ENCODE results near the gene ATXN1.

ATXN1 gene

DNA sequence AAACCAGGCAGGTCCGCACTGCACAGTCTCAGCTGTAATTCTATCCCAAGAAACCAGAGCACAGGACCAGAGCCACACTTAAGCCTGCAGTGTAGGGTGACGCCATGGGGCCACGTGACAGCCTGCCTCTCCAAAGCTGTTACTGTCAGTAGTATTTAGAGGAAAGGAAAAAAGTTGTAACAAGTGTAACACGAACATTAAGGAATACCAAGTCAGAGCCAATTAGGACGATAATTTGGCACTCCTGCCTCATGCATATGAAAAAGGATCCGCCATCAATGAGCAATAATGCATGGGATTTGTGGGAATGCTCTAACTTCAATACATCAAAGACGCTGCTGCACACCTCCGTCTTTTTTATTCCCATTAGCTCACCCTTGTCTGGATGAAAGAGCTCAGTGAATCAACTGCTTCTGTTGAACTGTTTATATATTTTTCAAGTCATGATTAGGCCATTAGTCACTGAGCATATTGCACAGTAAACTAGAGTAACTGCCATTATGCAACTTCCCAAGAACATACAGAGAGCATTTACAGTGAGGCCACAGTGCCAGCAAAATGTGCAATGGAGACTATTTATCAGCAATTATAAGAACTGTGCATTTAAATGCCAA lies 79.9 kb downstream of the ATXN1 start:
- in situ Hi-C loops (cut with MboI; ENCODE audit: low sequenced_read_pairs) = no loop called here

- in situ Hi-C loops (cut with MboI; ENCODE audit: low sequenced_read_pairs) = no loop called here
Observed at GRCh38 chr6:16679050-16679449, 82.2 kb downstream of the ATXN1 start.

DNA sequence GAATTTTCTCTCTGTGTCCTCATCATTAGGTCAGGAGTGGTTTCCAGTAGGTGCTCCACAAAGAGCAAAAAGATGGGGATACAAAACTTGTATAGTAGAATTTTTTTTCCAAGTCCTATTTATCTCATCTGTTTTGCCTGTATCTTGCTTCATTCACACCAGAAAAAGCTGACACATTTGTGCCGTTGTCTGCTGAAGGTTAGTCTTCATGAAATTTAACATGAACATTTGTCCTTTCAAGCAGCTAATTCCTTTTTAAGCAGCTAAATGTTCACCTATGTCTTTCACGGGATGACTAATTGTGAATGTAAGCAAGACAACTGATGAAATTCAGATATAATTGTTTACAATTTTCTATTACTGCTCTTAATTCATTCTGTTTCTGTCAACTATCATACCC lies 83.8 kb downstream of the ATXN1 start:
- in situ Hi-C loops (cut with MboI; ENCODE audit: low sequenced_read_pairs) = no loop called here

GRCh38 chr6:16676978-16677377 lies 84.3 kb downstream of the ATXN1 start:
- in situ Hi-C loops (cut with MboI; ENCODE audit: low sequenced_read_pairs) = no loop called here

DNA sequence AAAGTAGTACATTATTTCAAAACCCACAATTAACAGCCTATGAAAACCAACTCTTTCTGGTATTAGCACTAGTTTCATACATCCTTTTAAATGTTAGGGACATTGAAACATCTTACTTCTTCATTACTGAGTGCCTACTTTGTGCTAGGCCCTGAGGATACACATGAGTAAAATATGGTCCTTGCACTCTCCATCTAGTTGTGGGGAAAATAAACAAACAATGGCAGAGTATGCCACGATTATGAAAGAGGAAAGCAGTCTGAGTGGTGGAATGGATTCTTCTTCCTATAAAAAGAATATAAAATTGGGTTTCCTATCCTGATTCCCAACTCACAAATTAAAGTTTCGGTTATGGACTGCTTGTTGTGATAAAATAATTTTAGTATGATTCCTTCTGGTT lies 84.9 kb downstream of the ATXN1 start:
- in situ Hi-C loops (cut with MboI; ENCODE audit: low sequenced_read_pairs) = no loop called here

GRCh38 chr6:16674801-16675392 lies 86.4 kb downstream of the ATXN1 start:
- in situ Hi-C loops (cut with MboI; ENCODE audit: low sequenced_read_pairs) = no loop called here

DNA sequence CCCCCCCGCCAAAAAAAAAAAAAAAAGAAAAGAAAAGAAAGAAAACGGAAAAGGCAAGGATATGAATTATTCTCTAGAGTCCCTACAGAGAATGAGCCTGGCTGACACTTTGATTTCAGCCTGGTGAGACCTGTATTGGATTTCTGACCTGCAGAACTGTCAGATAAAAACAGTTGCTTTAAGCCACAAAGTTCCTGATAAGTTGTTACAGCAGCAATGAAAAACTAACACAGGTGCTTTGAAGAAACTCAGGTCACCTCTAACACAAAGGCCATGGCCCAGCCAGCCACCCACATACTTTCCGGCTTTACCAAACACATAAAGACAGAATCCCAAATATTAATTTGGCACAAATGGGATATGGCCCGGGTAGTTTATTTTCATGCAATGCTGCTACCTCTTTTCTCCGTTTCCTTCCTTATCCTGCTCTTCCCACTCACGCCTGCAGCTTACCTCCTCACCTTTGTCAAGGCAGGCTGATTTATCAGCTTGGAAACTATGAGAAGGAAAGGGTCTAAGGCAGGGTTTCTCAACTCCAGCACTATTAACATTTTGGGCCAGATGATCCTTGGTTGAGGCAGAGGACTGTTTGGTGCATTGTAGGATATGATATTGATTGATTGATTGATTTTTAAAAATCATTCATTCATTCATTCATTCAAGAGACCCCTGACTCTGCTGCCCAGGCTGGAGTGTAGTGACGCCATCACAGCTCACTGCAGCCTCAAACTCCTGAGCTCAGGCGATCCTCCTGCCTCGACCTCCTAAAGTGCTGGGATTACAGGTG lies 88.1 kb downstream of the ATXN1 start:
- in situ Hi-C loops (cut with MboI; ENCODE audit: low sequenced_read_pairs) = no loop called here

- in situ Hi-C loops (cut with MboI; ENCODE audit: low sequenced_read_pairs) = no loop called here
Observed at GRCh38 chr6:16671302-16672289, 89.7 kb downstream of the ATXN1 start.

DNA sequence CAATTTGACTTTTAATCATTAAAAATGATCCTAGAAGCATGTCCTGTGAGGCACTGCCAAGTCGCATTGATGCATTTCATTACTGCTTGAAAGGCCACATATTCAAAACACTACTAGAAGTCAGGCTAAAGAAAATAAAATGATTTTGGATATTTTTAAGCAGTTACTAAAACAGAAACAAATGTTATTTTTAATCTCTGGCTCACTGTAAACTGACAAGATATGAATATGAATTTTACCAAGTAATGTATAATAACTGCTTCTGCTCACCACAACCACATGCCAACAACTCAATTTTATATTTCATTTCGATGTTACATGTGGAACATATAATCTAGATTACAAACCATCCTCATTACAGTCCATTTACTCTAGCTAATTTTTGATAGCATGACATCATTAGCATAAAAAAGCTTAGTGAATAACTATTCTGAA lies 90.6 kb downstream of the ATXN1 start:
- in situ Hi-C loops (cut with MboI; ENCODE audit: low sequenced_read_pairs) = no loop called here

DNA sequence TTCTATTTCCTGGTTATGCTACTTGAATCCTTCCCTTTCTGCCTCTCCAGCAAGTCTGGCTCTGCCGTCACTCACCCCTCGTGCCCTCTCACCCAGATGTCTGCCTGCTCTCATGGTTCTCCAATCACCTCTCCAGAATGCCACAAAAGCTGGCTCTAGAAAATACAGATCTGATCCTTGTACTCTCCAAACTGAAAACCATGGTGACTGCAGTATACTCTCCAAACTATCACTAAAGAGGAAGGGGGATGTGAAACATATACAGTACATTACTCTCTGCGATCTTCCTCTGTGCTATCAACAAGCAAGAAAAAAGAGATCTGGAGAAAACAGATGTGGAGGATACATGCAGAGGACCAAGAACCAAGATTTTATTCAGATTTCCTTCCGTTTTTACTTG lies 91.1 kb downstream of the ATXN1 start:
- in situ Hi-C loops (cut with MboI; ENCODE audit: low sequenced_read_pairs) = no loop called here

GRCh38 chr6:16669227-16669626 lies 92.0 kb downstream of the ATXN1 start:
- in situ Hi-C loops (cut with MboI; ENCODE audit: low sequenced_read_pairs) = no loop called here

- in situ Hi-C loops (cut with MboI; ENCODE audit: low sequenced_read_pairs) = no loop called here
Observed at GRCh38 chr6:16667509-16667908, 93.8 kb downstream of the ATXN1 start.

DNA sequence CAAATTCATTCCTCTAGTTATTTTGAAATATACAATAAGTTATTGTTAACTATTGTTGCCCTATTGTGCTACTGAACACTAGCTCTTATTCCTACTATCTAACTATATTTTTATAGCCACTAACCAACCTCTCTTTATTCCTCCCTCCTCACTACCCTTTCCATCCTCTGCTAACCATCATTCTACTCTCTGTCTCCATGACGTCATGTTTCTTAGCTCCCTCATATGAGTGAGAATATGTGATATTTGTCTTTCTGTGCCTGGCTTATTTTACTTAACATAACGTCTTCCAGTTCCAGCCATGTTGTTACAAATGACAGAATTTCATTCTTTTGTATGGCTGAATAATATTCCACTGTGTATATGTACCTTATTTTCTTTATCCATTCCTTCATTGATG lies 95.3 kb downstream of the ATXN1 start:
- in situ Hi-C loops (cut with MboI; ENCODE audit: low sequenced_read_pairs) = no loop called here

DNA sequence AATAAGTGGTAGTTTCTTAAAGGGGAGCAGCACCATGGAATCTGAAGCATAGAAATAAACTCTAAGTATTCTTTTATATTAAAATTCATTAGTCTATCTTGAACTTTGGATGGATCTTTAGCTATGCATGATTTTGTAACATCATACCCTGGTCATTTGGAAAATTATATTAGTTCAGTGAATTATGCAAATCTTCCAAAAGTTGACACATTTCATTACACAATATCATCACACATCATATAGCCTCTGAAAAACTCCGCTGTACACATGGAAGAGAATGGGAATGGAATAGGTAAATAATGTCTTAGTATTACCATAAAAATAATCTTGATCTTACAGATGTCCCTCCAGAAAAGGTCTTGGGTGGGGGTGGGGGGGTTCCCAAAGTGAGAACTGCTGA lies 96.1 kb downstream of the ATXN1 start:
- in situ Hi-C loops (cut with MboI; ENCODE audit: low sequenced_read_pairs) = no loop called here

DNA sequence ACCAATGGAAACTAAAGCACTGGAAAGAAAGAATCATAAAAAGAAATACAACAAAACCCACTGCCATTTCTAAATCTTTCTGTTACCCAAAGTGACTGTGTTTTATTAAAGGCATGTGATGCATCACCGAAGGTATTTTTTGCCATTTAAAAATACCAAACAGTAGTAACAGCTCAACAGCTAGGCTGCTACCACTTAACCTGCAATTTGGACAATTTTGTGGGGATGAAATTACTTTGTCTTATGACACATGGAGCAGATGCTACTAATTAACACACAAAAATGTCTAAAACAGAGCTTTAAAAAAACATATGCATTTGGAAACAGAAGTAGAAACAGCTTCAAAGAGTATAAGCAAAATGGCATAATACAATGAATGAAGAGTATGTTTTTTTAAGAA lies 97.4 kb downstream of the ATXN1 start:
- in situ Hi-C loops (cut with MboI; ENCODE audit: low sequenced_read_pairs) = no loop called here

DNA sequence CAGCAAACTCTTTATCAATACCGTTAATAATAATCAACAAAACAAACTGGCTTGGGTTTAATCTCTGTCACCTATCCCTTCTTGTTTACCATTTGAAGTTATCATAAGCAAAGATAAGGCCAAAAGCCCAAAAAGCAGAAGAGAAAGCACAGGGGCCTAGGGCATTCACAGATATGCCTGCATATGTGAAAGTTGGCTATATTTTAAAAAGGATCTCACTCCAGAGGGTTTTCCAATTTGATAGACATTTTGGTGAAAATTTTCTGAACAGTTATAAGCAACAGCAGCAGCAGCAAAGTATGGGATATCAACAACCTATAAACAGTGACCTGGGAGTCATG lies 101.1 kb downstream of the ATXN1 start:
- in situ Hi-C loops (cut with MboI; ENCODE audit: low sequenced_read_pairs) = no loop called here

GRCh38 chr6:16659466-16660156 lies 101.6 kb downstream of the ATXN1 start:
- in situ Hi-C loops (cut with MboI; ENCODE audit: low sequenced_read_pairs) = no loop called here

GRCh38 chr6:16658348-16659034 lies 102.8 kb downstream of the ATXN1 start:
- in situ Hi-C loops (cut with MboI; ENCODE audit: low sequenced_read_pairs) = no loop called here

DNA sequence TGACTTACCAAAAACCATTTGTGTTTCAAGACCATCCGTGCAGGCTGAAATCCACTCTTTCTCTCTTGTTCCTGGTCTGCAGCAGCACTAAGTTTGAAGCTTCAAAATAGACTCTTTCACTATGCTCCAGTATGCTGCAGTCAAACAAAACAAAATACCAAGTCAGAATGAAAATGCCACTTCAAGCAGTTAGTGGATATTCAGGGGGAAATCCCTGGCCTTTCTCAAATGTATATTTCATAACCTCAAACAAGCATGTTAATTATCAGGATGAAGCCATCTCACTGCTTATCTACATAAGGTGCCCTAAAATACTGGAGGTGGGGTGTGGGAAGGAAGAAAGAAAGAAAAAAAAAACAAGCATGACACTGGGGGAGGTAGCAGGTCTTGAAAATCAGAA lies 103.5 kb downstream of the ATXN1 start:
- in situ Hi-C loops (cut with MboI; ENCODE audit: low sequenced_read_pairs) = no loop called here

DNA sequence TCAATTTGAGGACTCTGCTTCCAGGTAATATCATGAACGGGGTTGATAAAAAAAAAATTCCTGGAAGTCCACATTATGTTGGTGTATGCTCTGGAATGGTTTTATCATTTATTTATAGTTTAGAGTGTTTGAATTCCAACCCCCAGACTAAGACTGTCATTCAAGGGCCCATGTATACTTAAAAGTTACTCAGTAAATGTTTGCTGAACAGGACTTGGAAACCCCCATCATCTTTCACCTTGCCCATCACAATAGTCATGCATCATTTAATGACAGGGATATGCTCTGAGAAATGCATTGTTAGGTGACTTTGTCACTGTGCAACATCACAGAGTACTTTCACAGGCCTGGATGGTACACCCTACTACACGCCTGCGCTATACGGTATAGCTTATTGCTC lies 104.8 kb downstream of the ATXN1 start:
- in situ Hi-C loops (cut with MboI; ENCODE audit: low sequenced_read_pairs) = no loop called here
